GM21737 (cell line): ENCODE results near the gene APMAP.

Experiments
- ATAC-seq: cut with Tn5 transposase; IDR thresholded peaks from one replicate; pipeline ENCODE4 v1.9.1; 2021; ENCODE audit warnings: mild to moderate bottlenecking, moderate library complexity; ENCODE audit not compliant: unreplicated experiment

APMAP gene

GRCh38 chr20:25025091-25025861 is 32.7 kb upstream of the APMAP start:
- ATAC-seq = no peak

- ATAC-seq = no peak
Observed at GRCh38 chr20:25024171-25024570, 31.6 kb upstream of the APMAP start.

GRCh38 chr20:25023356-25023755 is 30.8 kb upstream of the APMAP start:
- ATAC-seq = no peak

- ATAC-seq = no peak
Observed at GRCh38 chr20:25022680-25023079, 30.1 kb upstream of the APMAP start.

DNA sequence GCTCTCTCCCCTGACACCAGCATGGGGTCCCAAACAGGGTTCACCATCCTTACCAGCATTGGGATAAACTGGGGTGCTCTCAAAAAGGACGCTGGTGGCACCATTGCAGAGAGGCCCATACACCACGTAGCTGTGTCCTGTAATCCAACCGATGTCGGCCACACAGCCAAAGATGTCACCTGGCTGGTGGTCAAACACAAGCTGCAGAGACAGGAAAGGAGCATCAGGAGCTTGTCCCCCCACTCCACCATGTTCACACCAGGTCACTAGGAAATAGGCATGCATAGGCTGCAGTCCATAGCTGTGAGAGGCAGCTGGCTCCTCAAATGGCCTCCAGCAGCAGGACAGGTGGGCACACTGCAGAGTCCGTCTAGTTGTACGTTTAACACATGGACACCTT is 28.8 kb upstream of the APMAP start:
- ATAC-seq = no peak

GRCh38 chr20:25020901-25021301 is 28.4 kb upstream of the APMAP start:
- no peak for ATAC-seq

DNA sequence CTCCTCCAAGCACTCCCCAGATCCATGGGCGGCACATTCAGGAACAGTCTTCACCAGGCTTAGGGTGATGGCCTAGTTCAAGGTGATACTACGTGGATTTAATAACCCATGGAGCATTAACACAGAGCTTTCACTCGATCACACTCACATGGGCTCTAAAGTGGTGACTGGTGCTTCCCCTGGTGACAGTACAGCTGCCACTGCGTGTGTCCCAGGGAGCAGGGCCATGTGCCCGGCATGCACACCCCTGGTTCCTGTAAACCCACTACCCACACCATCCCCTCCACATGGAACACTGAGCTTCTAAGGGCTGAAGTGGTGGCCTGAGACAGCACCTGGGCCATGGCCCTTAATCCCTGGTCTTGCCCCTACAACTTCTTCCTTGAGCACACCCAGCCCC is 27.8 kb upstream of the APMAP start:
- no peak for ATAC-seq

DNA sequence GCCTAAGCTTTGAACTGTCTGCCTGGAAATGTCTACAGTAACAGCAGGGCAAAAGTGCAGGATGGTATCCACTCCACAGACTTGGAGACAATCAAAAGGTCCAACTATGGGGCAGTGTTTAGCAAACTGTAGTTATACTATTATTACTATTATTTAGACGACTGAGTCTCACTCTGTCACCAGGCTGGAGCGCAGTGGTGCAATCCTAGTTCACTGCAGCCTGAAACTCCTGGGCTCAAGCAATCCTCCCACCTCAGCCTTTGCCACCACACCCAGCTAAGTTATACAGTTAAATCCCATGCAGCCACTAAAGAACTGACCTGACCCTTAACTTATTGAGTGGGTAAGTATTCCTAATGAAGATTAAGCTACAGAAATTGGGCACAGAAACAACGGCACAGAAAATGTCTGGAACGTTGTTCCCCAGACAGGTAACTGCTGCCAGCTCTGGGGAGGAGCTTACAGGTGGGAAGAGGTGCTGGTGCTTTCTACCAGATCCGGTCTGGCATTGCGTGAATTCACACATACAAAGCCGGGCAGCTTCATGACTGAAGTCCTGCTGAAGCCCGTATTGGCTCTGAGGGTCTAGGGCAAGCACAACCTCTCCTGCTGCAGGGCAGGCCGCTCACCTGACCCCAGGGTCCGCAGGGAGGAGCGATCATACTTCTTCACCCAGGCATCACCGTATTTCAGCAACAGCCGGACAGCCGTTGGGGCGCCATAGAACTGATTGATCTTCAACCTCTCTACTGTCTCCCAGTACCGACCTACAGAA is 27.0 kb upstream of the APMAP start:
- ATAC-seq = no peak

GRCh38 chr20:25018841-25019240 is 26.3 kb upstream of the APMAP start:
- ATAC-seq = no peak

- no peak for ATAC-seq
Observed at GRCh38 chr20:25018425-25018824, 25.9 kb upstream of the APMAP start.

- ATAC-seq = no peak
Observed at GRCh38 chr20:25017257-25017803, 24.8 kb upstream of the APMAP start.

DNA sequence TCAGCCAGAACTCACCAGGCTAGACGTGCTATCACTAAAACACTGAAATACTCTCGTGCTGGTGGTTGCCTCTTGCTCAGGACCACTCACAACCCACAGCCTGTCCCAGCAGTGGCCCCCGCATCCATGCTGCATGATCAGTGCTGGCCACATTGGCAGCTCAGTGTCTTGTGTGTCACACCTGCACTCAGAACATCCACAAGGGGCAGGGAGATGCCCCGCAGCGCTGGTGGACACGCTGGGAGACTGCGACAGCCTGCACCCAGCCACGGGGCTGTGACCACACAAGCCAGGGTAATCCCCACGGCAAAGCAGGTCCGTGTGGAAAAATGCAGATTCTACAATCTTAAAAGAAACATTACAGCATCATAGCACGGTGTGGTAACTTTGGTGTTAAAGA is 23.9 kb upstream of the APMAP start:
- no peak for ATAC-seq

DNA sequence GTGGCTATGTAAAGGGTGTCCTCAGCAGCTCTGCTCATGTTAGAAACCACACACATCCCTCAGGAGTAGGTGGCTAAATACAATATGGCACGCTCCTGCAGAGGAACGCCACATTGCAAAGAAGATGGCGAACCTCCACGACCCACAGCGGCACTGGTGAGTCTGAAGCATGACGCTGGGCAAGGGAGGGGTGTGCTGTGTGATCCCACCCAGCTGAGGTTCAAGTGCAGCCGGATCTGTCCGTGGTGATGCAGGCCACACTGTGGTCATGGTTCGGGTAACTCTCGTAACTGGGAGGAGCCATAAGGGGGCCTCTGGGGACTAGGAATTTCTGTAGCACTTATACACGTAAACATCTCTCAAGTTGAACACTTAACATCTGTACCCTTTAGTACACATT is 23.4 kb upstream of the APMAP start:
- ATAC-seq = no peak

DNA sequence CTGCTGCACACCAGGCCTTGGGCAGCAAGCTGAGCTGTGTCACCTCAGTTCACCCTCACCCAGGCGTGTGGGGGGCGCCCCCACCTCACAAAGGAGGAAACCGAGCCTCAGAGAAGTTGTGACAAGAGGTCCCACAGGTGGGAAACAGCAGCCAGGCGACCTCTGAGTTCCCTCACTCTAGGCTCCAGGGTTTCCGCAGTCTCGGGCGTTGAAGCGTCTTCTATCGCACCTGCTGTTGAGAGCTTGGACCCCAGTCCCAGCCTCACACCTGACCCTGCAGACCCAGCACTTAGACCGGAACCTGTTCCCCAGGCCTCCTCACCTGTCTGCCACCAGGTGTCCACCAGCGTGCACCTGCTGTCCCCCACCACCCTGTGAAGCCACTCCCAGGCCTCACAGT is 22.3 kb upstream of the APMAP start:
- ATAC-seq = no peak

GRCh38 chr20:25013478-25014380 is 21.2 kb upstream of the APMAP start:
- ATAC-seq = no peak

- ATAC-seq = no peak
Observed at GRCh38 chr20:25012616-25013189, 20.2 kb upstream of the APMAP start.

DNA sequence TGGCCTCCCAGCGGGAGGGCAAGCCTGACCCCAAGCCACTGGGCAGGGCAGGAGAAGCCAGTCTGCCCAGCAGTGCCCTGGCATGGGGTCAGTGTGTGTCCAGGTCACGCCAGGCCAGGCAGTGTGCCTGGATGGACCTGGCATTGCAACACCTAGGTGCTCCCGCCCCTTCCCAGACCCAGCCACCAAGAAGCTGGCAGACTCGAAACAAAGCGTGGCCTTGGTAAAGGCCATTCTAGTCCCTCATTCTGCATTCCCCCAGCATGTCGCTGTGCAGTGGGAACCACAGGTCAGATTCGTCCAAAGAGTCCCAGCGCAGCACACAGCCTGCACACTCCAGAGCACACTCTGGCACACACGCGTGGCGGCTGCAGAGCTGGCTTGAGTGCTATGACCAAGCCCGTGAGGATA is 19.3 kb upstream of the APMAP start:
- ATAC-seq = no peak

GRCh38 chr20:25011261-25011660 is 18.7 kb upstream of the APMAP start:
- no peak for ATAC-seq

- ATAC-seq = no peak
Observed at GRCh38 chr20:25009218-25010145, 16.9 kb upstream of the APMAP start.
